Osteoblast (primary cell): ENCODE measurements around the gene AAK1. TPM values are rescaled to one million over a fixed set of nuclear protein-coding genes. Genes with fewer than 3 reads are reported as not detected.
A peak's percentile ranks its signal among the peaks of the same experiment; 100 is the strongest.

Experiments
- DNase-seq: peaks from one replicate; pipeline ENCODE4 v3.0.0; 2011; ENCODE audit warnings: low spot score, mixed read lengths; ENCODE audit not compliant: insufficient read length; ENCODE audit errors: missing footprints
- H2AFZ ChIP-seq: 2 replicates; pipeline ENCODE4 v1.6.0; 2011; ENCODE audit warnings: mild to moderate bottlenecking, low read length
- H3K27ac ChIP-seq: 2 replicates; pipeline ENCODE4 v1.5.1; 2011; ENCODE audit warnings: mild to moderate bottlenecking, low read depth, low read length, moderate library complexity
- H3K27me3 ChIP-seq: 2 replicates; pipeline ENCODE4 v1.6.0; 2012; ENCODE audit warnings: mild to moderate bottlenecking, control low read depth, inconsistent platforms, low read length, moderate library complexity; ENCODE audit not compliant: insufficient read depth
- H3K36me3 ChIP-seq: 2 replicates; pipeline ENCODE4 v1.5.1; 2011; ENCODE audit warnings: mild to moderate bottlenecking, low read length, control low read depth, moderate library complexity; ENCODE audit not compliant: insufficient read depth
- H3K4me1 ChIP-seq: 2 replicates; pipeline ENCODE4 v1.5.1; 2011; ENCODE audit warnings: mild to moderate bottlenecking, low read length, control low read depth, moderate library complexity; ENCODE audit not compliant: insufficient read depth
- H3K4me2 ChIP-seq: 2 replicates; pipeline ENCODE4 v1.6.0; 2011; ENCODE audit warnings: mild to moderate bottlenecking, low read length; ENCODE audit not compliant: insufficient read depth
- H3K4me3 ChIP-seq: fragments of 200-600 bp; sonication (generic); 3 replicates; pipeline ENCODE4 v1.5.1; 2012; ENCODE audit warnings: mild to moderate bottlenecking, low read length, inconsistent platforms; ENCODE audit not compliant: insufficient read depth
- H3K79me2 ChIP-seq: 2 replicates; pipeline ENCODE4 v1.6.0; 2012; ENCODE audit warnings: mild to moderate bottlenecking, low read length, control low read depth, inconsistent platforms; ENCODE audit not compliant: insufficient read depth
- H3K9me3 ChIP-seq: 2 replicates; pipeline ENCODE4 v1.5.1; 2011; ENCODE audit warnings: low read depth, low read length, control low read depth
- H4K20me1 ChIP-seq: 2 replicates; pipeline ENCODE4 v1.6.0; 2012; ENCODE audit warnings: mild to moderate bottlenecking, low read length, control low read depth; ENCODE audit not compliant: insufficient read depth
- total RNA-seq: library from RNA; depleted of rRNA; stranded (reverse); fragments of >200 nt; gene quantifications from 2 replicates; pipeline ENCODE4 v1.2.3, GENCODE V29; 2012
- TF ChIP-seq, protein P1 (sequence below): IDR thresholded peaks from 2 replicates; pipeline ENCODE4 v1.5.1; 2011; ENCODE audit warnings: mild to moderate bottlenecking, low read depth, low read length, moderate library complexity; ENCODE audit errors: extremely low read depth

AAK1 gene
- total RNA-seq, 1 donor, result 61.9 TPM

DNA sequence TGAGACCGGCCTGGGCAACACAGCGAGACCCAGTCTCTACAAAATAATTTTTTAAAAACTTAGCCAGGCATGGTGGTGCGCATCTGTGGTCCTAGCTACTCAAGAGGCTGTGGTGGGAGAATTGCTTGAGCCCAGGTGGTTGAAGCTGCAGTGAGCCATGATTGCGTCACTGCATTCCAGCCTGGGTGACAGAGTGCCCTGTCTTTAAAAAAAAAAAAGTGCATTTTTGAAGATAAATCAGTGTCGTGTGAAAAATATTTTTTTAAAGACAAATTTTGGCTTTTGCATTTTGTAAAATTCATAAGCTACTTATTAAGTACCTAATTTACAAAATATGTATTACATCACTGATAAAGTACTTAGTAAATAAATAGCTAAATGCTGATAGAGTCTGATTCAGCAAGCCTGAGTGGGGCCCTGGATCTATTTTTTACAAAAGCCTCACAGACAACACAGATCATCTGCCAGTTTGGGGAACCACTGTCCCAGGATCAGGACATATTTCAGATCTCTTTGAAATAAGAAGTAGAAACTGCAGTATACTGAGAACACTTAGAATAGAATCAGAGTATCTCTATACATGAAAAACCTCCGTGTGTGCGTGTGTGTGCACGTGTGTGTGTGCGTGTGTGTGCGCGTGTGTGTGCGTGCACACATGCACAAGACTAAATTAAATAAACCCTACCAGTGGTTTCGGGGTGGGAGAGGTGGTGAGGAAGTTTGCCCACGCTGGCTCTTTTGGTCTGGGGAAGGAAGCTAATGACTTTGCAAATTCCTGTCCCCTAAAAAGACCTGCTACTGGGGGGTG is 61.6 kb downstream of the AAK1 start:
- H4K20me1 ChIP-seq, result peaks cover 57% of the 10 kb centered on the region
- peak overlapping the region; percentile 40 for H3K4me2 ChIP-seq
- peaks cover 95% of the 10 kb centered on the region for H3K79me2 ChIP-seq
- H3K27me3 ChIP-seq, result no peaks in the 10 kb centered on the region
- H3K9me3 ChIP-seq, result no peaks in the 10 kb centered on the region
- TF ChIP-seq, protein P1, sequence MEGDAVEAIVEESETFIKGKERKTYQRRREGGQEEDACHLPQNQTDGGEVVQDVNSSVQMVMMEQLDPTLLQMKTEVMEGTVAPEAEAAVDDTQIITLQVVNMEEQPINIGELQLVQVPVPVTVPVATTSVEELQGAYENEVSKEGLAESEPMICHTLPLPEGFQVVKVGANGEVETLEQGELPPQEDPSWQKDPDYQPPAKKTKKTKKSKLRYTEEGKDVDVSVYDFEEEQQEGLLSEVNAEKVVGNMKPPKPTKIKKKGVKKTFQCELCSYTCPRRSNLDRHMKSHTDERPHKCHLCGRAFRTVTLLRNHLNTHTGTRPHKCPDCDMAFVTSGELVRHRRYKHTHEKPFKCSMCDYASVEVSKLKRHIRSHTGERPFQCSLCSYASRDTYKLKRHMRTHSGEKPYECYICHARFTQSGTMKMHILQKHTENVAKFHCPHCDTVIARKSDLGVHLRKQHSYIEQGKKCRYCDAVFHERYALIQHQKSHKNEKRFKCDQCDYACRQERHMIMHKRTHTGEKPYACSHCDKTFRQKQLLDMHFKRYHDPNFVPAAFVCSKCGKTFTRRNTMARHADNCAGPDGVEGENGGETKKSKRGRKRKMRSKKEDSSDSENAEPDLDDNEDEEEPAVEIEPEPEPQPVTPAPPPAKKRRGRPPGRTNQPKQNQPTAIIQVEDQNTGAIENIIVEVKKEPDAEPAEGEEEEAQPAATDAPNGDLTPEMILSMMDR, result no peak
- H3K4me1 ChIP-seq, result peaks cover 31% of the 10 kb centered on the region
- H2AFZ ChIP-seq, result no peak overlapping the region
- H3K27ac ChIP-seq, result peak overlapping the region; percentile 31
- DNase-seq, result peak; percentile 35
- H3K36me3 ChIP-seq, result no peaks in the 10 kb centered on the region
- H3K4me3 ChIP-seq, result no peak overlapping the region

DNA sequence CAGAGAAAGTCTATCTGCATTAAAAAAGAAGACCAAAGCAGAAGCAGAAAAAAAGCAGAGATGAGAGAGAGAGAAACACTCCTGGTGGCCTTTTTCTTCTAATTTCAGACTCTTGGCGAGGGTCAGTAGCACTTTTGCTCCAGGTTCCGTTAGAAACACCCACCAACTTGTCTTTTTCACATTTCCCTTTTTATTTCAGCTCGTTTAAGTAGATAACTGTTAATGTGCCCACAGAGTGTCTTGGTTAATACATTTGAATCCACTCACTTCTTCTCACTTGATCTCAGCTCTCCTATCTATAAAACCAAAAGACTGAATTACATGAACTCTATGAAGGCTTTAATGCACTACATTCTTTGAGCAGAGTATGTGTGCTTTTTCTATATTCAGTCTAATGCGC is 63.1 kb downstream of the AAK1 start:
- H3K27me3 ChIP-seq, result no peaks in the 10 kb centered on the region
- no peak overlapping the region for H2AFZ ChIP-seq
- peaks cover 19% of the 10 kb centered on the region for H3K4me1 ChIP-seq
- H3K4me3 ChIP-seq, result no peak overlapping the region
- H4K20me1 ChIP-seq, result peaks cover 46% of the 10 kb centered on the region
- H3K27ac ChIP-seq, result no peak overlapping the region
- no peaks in the 10 kb centered on the region for H3K9me3 ChIP-seq
- no peak overlapping the region for H3K4me2 ChIP-seq
- no peaks in the 10 kb centered on the region for H3K36me3 ChIP-seq
- DNase-seq, result no peak
- peaks cover 95% of the 10 kb centered on the region for H3K79me2 ChIP-seq
- TF ChIP-seq, protein P1, result no peak

DNA sequence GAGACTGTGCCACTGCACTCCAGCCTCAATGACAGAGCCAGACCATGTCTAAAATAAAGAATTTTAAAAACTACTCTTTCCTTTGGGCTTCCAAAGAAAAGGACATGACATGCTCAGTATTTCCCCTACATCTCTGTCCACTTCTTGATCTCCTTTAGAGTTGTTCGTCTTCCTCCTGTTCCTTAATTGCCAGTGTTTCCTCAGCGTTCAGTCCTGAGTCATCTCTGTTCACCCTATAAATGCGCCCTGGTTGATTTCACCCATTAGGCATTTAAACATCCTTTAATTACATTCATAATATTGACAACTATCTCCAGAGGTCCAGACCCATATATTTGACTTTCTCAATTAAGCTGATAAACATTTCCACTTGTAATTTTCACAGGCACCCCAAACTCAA is 64.0 kb downstream of the AAK1 start:
- peak; percentile 71 for DNase-seq
- Histone ChIP-seq H4K20me1 (peaks cover 38% of the 10 kb centered on the region), H3K27me3 (no peaks in the 10 kb centered on the region), H3K4me3 (no peak overlapping the region), H3K4me1 (peaks cover 19% of the 10 kb centered on the region), H3K27ac (no peak overlapping the region), H3K36me3 (no peaks in the 10 kb centered on the region), H3K79me2 (peaks cover 95% of the 10 kb centered on the region), H3K4me2 (no peak overlapping the region), H3K9me3 (no peaks in the 10 kb centered on the region), H2AFZ (no peak overlapping the region)
- TF ChIP-seq, protein P1, result no peak

DNA sequence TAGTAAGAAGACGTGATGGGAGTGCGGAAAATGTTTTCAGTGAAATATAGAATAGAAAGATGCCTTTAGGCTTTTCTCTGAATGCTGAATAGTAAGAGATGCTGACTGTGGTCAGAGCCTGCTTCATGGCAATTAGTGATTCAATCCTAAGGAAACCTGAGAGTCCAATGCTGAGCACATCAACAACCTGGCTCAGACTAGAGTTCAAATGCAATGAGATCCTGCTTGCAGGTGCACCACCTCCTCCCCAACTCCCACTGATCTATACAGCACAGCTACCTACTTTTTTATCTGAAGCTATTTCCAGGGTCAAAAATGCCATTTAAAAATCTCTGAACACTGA is 65.4 kb downstream of the AAK1 start:
- H2AFZ ChIP-seq, result no peak overlapping the region
- no peaks in the 10 kb centered on the region for H3K27me3 ChIP-seq
- no peaks in the 10 kb centered on the region for H3K36me3 ChIP-seq
- H3K9me3 ChIP-seq, result no peaks in the 10 kb centered on the region
- peaks cover 93% of the 10 kb centered on the region for H3K79me2 ChIP-seq
- H3K4me2 ChIP-seq, result no peak overlapping the region
- no peak overlapping the region for H3K4me3 ChIP-seq
- TF ChIP-seq, protein P1, result no peak
- H3K27ac ChIP-seq, result no peak overlapping the region
- peaks cover 35% of the 10 kb centered on the region for H4K20me1 ChIP-seq
- peak; percentile 21 for DNase-seq
- peaks cover 22% of the 10 kb centered on the region for H3K4me1 ChIP-seq
